DND-41 (cell line): Measurements from ENCODE around the gene PCTP.

Source experiments
- EZH2 ChIP-seq: IDR thresholded peaks from 3 replicates; pipeline ENCODE4 v1.6.1; 2012; ENCODE audit warnings: borderline replicate concordance, low read depth, mild to moderate bottlenecking, moderate library complexity, low read length, inconsistent platforms; ENCODE audit not compliant: severe bottlenecking
- TF ChIP-seq, protein P1 (sequence below): IDR thresholded peaks from 2 replicates; pipeline ENCODE4 v1.5.1; 2012; ENCODE audit warnings: borderline replicate concordance, low read length, moderate library complexity, mild to moderate bottlenecking; ENCODE audit not compliant: poor library complexity, severe bottlenecking; ENCODE audit errors: extremely low read depth

DNA sequence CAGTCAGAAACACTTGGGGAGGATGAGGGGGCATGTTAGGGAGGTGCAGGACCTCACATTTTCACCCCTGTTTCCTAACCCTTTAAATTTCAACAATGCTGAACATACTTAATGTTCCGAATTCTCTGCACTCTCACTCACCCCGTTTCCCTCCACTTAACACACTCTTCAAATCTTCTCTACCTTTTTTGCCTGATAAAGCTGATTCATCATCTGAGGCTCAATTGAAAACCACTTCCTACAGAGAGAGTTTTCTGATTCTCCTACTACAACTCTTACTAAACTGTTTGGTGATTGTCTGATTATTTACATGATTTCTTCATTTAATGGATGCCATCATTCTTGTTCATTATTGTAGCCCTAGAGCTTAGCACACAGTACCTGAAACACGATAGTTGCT, 42.4 kb downstream of the PCTP start:
- TF ChIP-seq EZH2: no peak
- TF ChIP-seq, protein P1, sequence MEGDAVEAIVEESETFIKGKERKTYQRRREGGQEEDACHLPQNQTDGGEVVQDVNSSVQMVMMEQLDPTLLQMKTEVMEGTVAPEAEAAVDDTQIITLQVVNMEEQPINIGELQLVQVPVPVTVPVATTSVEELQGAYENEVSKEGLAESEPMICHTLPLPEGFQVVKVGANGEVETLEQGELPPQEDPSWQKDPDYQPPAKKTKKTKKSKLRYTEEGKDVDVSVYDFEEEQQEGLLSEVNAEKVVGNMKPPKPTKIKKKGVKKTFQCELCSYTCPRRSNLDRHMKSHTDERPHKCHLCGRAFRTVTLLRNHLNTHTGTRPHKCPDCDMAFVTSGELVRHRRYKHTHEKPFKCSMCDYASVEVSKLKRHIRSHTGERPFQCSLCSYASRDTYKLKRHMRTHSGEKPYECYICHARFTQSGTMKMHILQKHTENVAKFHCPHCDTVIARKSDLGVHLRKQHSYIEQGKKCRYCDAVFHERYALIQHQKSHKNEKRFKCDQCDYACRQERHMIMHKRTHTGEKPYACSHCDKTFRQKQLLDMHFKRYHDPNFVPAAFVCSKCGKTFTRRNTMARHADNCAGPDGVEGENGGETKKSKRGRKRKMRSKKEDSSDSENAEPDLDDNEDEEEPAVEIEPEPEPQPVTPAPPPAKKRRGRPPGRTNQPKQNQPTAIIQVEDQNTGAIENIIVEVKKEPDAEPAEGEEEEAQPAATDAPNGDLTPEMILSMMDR: no peak
